GM18861 (cell line): ENCODE data around the gene POU6F2.
A peak's percentile ranks its signal among the peaks of the same experiment; 100 is the strongest.

ENCODE experiments used
- ATAC-seq: cut with Tn5 transposase; IDR thresholded peaks from one replicate; pipeline ENCODE4 v1.9.1; 2021; ENCODE audit not compliant: unreplicated experiment

The POU6F2 gene

GRCh38 chr7:39488467-39489393, 511.0 kb downstream of the POU6F2 start:
- no peak for ATAC-seq

- no peak for ATAC-seq
Observed at GRCh38 chr7:39490296-39490695, 512.6 kb downstream of the POU6F2 start.

GRCh38 chr7:39493934-39494333, 516.2 kb downstream of the POU6F2 start:
- ATAC-seq = no peak

DNA sequence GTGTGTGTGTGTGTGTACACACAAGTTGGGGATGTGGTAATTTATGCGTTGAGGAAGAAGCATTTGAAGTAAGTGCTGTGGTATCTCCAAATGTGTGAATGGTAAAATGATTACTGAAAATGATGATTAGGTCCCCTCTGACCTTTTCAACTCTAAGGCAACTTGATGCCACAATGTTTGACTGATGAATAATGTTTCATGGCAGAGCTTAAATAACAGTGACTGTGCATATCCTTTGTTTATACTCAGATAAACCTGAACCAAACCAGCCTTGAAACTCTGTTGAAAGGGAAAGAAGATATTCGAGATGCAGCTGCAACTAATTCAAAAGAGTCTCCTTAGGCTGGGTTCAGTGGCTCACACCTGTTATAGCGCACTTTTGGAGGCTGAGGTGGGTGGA, 523.6 kb downstream of the POU6F2 start:
- no peak for ATAC-seq

GRCh38 chr7:39504963-39505362, 527.3 kb downstream of the POU6F2 start:
- no peak for ATAC-seq

- peak; percentile 66 for ATAC-seq
Observed at GRCh38 chr7:39507866-39508551, 530.3 kb downstream of the POU6F2 start.

GRCh38 chr7:39509436-39509835, 531.7 kb downstream of the POU6F2 start:
- no peak for ATAC-seq

DNA sequence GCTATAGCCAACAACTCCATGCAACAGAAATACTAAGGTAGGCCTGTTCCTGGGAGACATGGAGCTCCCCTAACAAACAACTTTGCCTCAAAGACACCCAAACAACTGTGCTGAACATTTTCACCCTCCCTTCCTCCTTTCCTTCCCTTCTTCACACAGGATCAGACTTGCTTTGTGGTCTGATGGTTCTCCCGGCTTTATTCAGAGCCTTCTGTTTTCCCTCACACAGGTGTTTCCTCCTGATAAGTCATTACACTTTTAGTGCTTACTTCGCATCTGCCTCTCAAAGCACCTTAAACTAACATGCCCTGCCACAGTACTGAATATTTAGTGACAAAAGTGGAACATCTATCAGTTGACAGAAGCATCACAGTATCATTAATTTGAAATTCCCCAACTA, 532.2 kb downstream of the POU6F2 start:
- ATAC-seq = no peak

GRCh38 chr7:39510864-39511354, 533.2 kb downstream of the POU6F2 start:
- no peak for ATAC-seq

GRCh38 chr7:39515534-39516228, 538.0 kb downstream of the POU6F2 start:
- ATAC-seq = no peak

GRCh38 chr7:39516498-39516897, 538.8 kb downstream of the POU6F2 start:
- ATAC-seq = no peak

DNA sequence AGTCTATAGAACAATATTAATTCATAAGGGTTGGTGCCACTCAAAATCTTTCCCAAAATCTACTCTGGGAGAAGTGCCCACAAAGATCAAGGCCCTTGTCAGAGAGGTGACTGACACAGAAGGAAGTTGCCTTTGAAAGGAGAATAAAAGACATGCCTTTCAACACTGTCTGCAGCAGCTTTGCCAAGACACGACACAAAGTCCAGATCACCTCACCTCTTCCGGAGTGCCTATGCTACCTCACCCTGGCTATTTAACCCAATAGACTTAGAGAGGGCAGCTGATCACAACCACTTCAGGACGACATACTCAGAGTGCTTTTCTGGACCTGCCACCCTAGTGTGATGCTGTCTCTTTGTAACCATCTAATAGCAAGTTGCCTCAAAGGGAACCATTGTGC, 539.5 kb downstream of the POU6F2 start:
- no peak for ATAC-seq
